Activated CD4-positive, alpha-beta T cell treated with anti-CD3 and anti-CD28 coated beads, Interleukin-2, amount 10 ng/mL, durations not matched to agents 24 days and 14 days (primary cell): ENCODE measurements around the gene GALNT6. TPM values are rescaled to one million over a fixed set of nuclear protein-coding genes. Genes with fewer than 3 reads are reported as not detected.
"Not testable (repeated sequence)": the region's sequence is repeated elsewhere in the genome, so short reads cannot be mapped to it uniquely, and the experiment has no call there.

Experiments used
- DNase-seq: peaks from one replicate; pipeline ENCODE4 v3.0.0; 2022
- H3K27ac Mint-ChIP-seq: one replicate; pipeline ENCODE4 v1.8.0; 2022; ENCODE audit warnings: mild to moderate bottlenecking, mixed read lengths
- H3K27me3 Mint-ChIP-seq: one replicate; pipeline ENCODE4 v1.8.0; 2022; ENCODE audit warnings: mixed read lengths
- H3K36me3 Mint-ChIP-seq: one replicate; pipeline ENCODE4 v1.8.0; 2022; ENCODE audit warnings: low read depth, mild to moderate bottlenecking, mixed read lengths
- H3K4me1 Mint-ChIP-seq: one replicate; pipeline ENCODE4 v1.8.0; 2021; ENCODE audit warnings: mixed read lengths
- H3K4me3 Mint-ChIP-seq: one replicate; pipeline ENCODE4 v1.8.0; 2022; ENCODE audit warnings: mild to moderate bottlenecking, moderate library complexity, mixed read lengths
- H3K9me3 Mint-ChIP-seq: one replicate; pipeline ENCODE4 v1.8.0; 2021; ENCODE audit warnings: mixed read lengths
- intact Hi-C: fragments of 100-400 bp; cut with micrococcal nuclease; formaldehyde crosslinking; loops from one replicate; pipeline ENCODE4 v1.15.1; 2023
- total RNA-seq: library from RNA; stranded (reverse); gene quantifications from 2 replicates; pipeline ENCODE4 v1.2.3, GENCODE V29; 2022

GALNT6 gene
- total RNA-seq, 1 donor from 2014 or later, result 12.8 TPM

- peak; percentile 93 for DNase-seq
- Mint-ChIP-seq H3K9me3 (no peaks in the 10 kb centered on the region), H3K27me3 (no peaks in the 10 kb centered on the region), H3K36me3 (peaks cover 23% of the 10 kb centered on the region), H3K4me1 (peaks cover 72% of the 10 kb centered on the region), H3K27ac (peak within 1 kb of the TSS; percentile 94), H3K4me3 (peak within 1 kb of the TSS; percentile 94)
- intact Hi-C loops, result loop anchor here (2.0 to 10.0 kb wide), 6 partner anchors 17 to 559 kb away; partner anchors contain the start of genes ATF1, LETMD1, POU6F1 and SLC11A2
Measured at GRCh38 chr12:51323966-51324895, 67.0 kb downstream of the GALNT6 start, which contains the start of gene BIN2. BIN2 (minus strand) TSS chr12:51324174; CDS start chr12:51324102, 72 bp downstream.

GRCh38 chr12:51323317-51323960 lies 67.8 kb downstream of the GALNT6 start:
- intact Hi-C loops, result loop anchor here (2.0 to 10.0 kb wide), 6 partner anchors 17 to 559 kb away; partner anchors contain the start of genes ATF1, LETMD1, POU6F1 and SLC11A2
- peak; percentile 86 for DNase-seq
- Mint-ChIP-seq H3K4me3 (peak overlapping the region; percentile 94), H3K9me3 (no peaks in the 10 kb centered on the region), H3K27ac (peak overlapping the region; percentile 94), H3K27me3 (no peaks in the 10 kb centered on the region), H3K4me1 (peaks cover 72% of the 10 kb centered on the region), H3K36me3 (peaks cover 25% of the 10 kb centered on the region)

GRCh38 chr12:51322452-51322851 lies 68.8 kb downstream of the GALNT6 start:
- intact Hi-C loops, result loop anchor here (2.0 to 10.0 kb wide), 6 partner anchors 18 to 558 kb away; partner anchors contain the start of genes ATF1, LETMD1, POU6F1 and SLC11A2
- DNase-seq, result peak; percentile 69
- H3K27ac Mint-ChIP-seq, result peak overlapping the region; percentile 94
- no peaks in the 10 kb centered on the region for H3K9me3 Mint-ChIP-seq
- H3K36me3 Mint-ChIP-seq, result peaks cover 29% of the 10 kb centered on the region
- peaks cover 72% of the 10 kb centered on the region for H3K4me1 Mint-ChIP-seq
- peak overlapping the region; percentile 94 for H3K4me3 Mint-ChIP-seq
- H3K27me3 Mint-ChIP-seq, result no peaks in the 10 kb centered on the region

GRCh38 chr12:51321882-51322281 lies 69.3 kb downstream of the GALNT6 start:
- intact Hi-C loops, result loop anchor here (2.0 to 10.0 kb wide), 6 partner anchors 19 to 557 kb away; partner anchors contain the start of genes ATF1, LETMD1, POU6F1 and SLC11A2
- Mint-ChIP-seq H3K4me1 (peaks cover 72% of the 10 kb centered on the region), H3K27me3 (no peaks in the 10 kb centered on the region), H3K36me3 (peaks cover 33% of the 10 kb centered on the region), H3K9me3 (no peaks in the 10 kb centered on the region), H3K27ac (peak overlapping the region; percentile 86), H3K4me3 (peak overlapping the region; percentile 94)
- no peak for DNase-seq

GRCh38 chr12:51320695-51321320 lies 70.4 kb downstream of the GALNT6 start:
- H3K27me3 Mint-ChIP-seq, result no peaks in the 10 kb centered on the region
- H3K9me3 Mint-ChIP-seq, result no peaks in the 10 kb centered on the region
- DNase-seq, result peak; percentile 68
- intact Hi-C loops, result loop anchor here (5.0 to 10.0 kb wide), 5 partner anchors 54 to 556 kb away; partner anchors contain the start of genes ATF1, LETMD1, POU6F1 and SLC11A2
- H3K36me3 Mint-ChIP-seq, result peaks cover 39% of the 10 kb centered on the region
- peak overlapping the region; percentile 94 for H3K4me3 Mint-ChIP-seq
- H3K4me1 Mint-ChIP-seq, result peaks cover 67% of the 10 kb centered on the region
- peak overlapping the region; percentile 86 for H3K27ac Mint-ChIP-seq

- Mint-ChIP-seq H3K27ac (peak overlapping the region; percentile 90), H3K4me1 (peaks cover 66% of the 10 kb centered on the region), H3K4me3 (peak overlapping the region; percentile 94), H3K27me3 (no peaks in the 10 kb centered on the region), H3K36me3 (peaks cover 41% of the 10 kb centered on the region), H3K9me3 (no peaks in the 10 kb centered on the region)
- intact Hi-C loops, result loop anchor here (5.0 to 10.0 kb wide), 5 partner anchors 53 to 556 kb away; partner anchors contain the start of genes ATF1, LETMD1, POU6F1 and SLC11A2
- DNase-seq, result no peak
Measured at GRCh38 chr12:51320311-51320694, 70.9 kb downstream of the GALNT6 start.

GRCh38 chr12:51318846-51319599 lies 72.2 kb downstream of the GALNT6 start:
- H3K27me3 Mint-ChIP-seq, result no peaks in the 10 kb centered on the region
- no peaks in the 10 kb centered on the region for H3K9me3 Mint-ChIP-seq
- DNase-seq, result peak; percentile 87
- peak overlapping the region; percentile 82 for H3K4me3 Mint-ChIP-seq
- H3K27ac Mint-ChIP-seq, result peak overlapping the region; percentile 90
- peaks cover 41% of the 10 kb centered on the region for H3K36me3 Mint-ChIP-seq
- H3K4me1 Mint-ChIP-seq, result peaks cover 59% of the 10 kb centered on the region
- intact Hi-C loops, result no loop called here

- intact Hi-C loops, DNase-seq, H3K9me3 Mint-ChIP-seq, H3K27me3 Mint-ChIP-seq: not testable (repeated sequence)
- Mint-ChIP-seq H3K36me3 (peaks cover 44% of the 10 kb centered on the region), H3K4me1 (peaks cover 58% of the 10 kb centered on the region), H3K27ac (peak overlapping the region; percentile 90), H3K4me3 (peak overlapping the region; percentile 82)
Measured at GRCh38 chr12:51318057-51318806, 73.0 kb downstream of the GALNT6 start.

GRCh38 chr12:51311389-51311788 lies 79.8 kb downstream of the GALNT6 start:
- DNase-seq, result no peak
- intact Hi-C loops, result no loop called here
- Mint-ChIP-seq H3K4me3 (no peak overlapping the region), H3K27me3 (no peaks in the 10 kb centered on the region), H3K9me3 (no peaks in the 10 kb centered on the region), H3K4me1 (peaks cover 20% of the 10 kb centered on the region), H3K27ac (no peak overlapping the region), H3K36me3 (peaks cover 53% of the 10 kb centered on the region)

- intact Hi-C loops, result no loop called here
- H3K36me3 Mint-ChIP-seq, result peaks cover 57% of the 10 kb centered on the region
- no peaks in the 10 kb centered on the region for H3K27me3 Mint-ChIP-seq
- DNase-seq, result no peak
- peaks cover 19% of the 10 kb centered on the region for H3K4me1 Mint-ChIP-seq
- peak overlapping the region; percentile 14 for H3K27ac Mint-ChIP-seq
- no peak overlapping the region for H3K4me3 Mint-ChIP-seq
- H3K9me3 Mint-ChIP-seq, result no peaks in the 10 kb centered on the region
Measured at GRCh38 chr12:51307655-51308593, 83.3 kb downstream of the GALNT6 start.

- no peaks in the 10 kb centered on the region for H3K9me3 Mint-ChIP-seq
- no peak overlapping the region for H3K27ac Mint-ChIP-seq
- H3K4me1 Mint-ChIP-seq, result peaks cover 15% of the 10 kb centered on the region
- intact Hi-C loops, result no loop called here
- no peak overlapping the region for H3K4me3 Mint-ChIP-seq
- peaks cover 62% of the 10 kb centered on the region for H3K36me3 Mint-ChIP-seq
- DNase-seq, result no peak
- H3K27me3 Mint-ChIP-seq, result no peaks in the 10 kb centered on the region
Measured at GRCh38 chr12:51306507-51306906, 84.7 kb downstream of the GALNT6 start.
